Activated CD8-positive, alpha-beta memory T cell treated with anti-CD3 and anti-CD28 coated beads, Interleukin-2, amount 50 U/mL, for 24 hours (primary cell): Measurements from ENCODE around the gene RYR2.
"Not testable (repeated sequence)": the region's sequence is repeated elsewhere in the genome, so short reads cannot be mapped to it uniquely, and the experiment has no call there.

Experiments
- DNase-seq: peaks from one replicate; pipeline ENCODE4 v3.0.0-alpha.2; 2020; ENCODE audit errors: extremely low read depth

Gene RYR2

GRCh38 chr1:237341391-237341790 lies 299.4 kb downstream of the RYR2 start:
- no peak for DNase-seq

- no peak for DNase-seq
Observed at GRCh38 chr1:237342730-237343129, 300.7 kb downstream of the RYR2 start.

- DNase-seq, result no peak
Observed at GRCh38 chr1:237352747-237353146, 310.8 kb downstream of the RYR2 start.

- no peak for DNase-seq
Observed at GRCh38 chr1:237353918-237354317, 311.9 kb downstream of the RYR2 start.

- DNase-seq, result no peak
Observed at GRCh38 chr1:237355022-237355421, 313.0 kb downstream of the RYR2 start.

GRCh38 chr1:237358555-237358954 lies 316.6 kb downstream of the RYR2 start:
- DNase-seq, result no peak

- no peak for DNase-seq
Observed at GRCh38 chr1:237367758-237368157, 325.8 kb downstream of the RYR2 start.

GRCh38 chr1:237371477-237371876 lies 329.5 kb downstream of the RYR2 start:
- DNase-seq, result not testable (repeated sequence)

- DNase-seq, result no peak
Observed at GRCh38 chr1:237383791-237384190, 341.8 kb downstream of the RYR2 start.

- DNase-seq, result no peak
Observed at GRCh38 chr1:237384213-237384612, 342.2 kb downstream of the RYR2 start.

- DNase-seq, result no peak
Observed at GRCh38 chr1:237386362-237387143, 344.6 kb downstream of the RYR2 start.

GRCh38 chr1:237387144-237387505 lies 345.1 kb downstream of the RYR2 start:
- DNase-seq, result no peak

GRCh38 chr1:237390823-237391222 lies 348.8 kb downstream of the RYR2 start:
- DNase-seq, result no peak

- no peak for DNase-seq
Observed at GRCh38 chr1:237393632-237394031, 351.6 kb downstream of the RYR2 start.

GRCh38 chr1:237394281-237394680 lies 352.3 kb downstream of the RYR2 start:
- no peak for DNase-seq

- no peak for DNase-seq
Observed at GRCh38 chr1:237396426-237396825, 354.4 kb downstream of the RYR2 start.

GRCh38 chr1:237398751-237399150 lies 356.8 kb downstream of the RYR2 start:
- no peak for DNase-seq

GRCh38 chr1:237405912-237406311 lies 363.9 kb downstream of the RYR2 start:
- no peak for DNase-seq

GRCh38 chr1:237411621-237412020 lies 369.6 kb downstream of the RYR2 start:
- DNase-seq, result no peak

GRCh38 chr1:237416924-237417655 lies 375.1 kb downstream of the RYR2 start:
- no peak for DNase-seq

- no peak for DNase-seq
Observed at GRCh38 chr1:237428809-237429208, 386.8 kb downstream of the RYR2 start.

GRCh38 chr1:237429252-237429651 lies 387.3 kb downstream of the RYR2 start:
- DNase-seq, result no peak

GRCh38 chr1:237431448-237431847 lies 389.5 kb downstream of the RYR2 start:
- no peak for DNase-seq
